Esophagus squamous epithelium (tissue), 4 donors: Measurements from ENCODE around the gene RAB40AL.

Experiments used
- POLR2A ChIP-seq, 4 donors: fragments of 450-650 bp; IDR thresholded peaks; one replicate each; pipeline ENCODE4 v1.6.1; 2017; ENCODE audit warnings: antibody characterized with exemption in 4 of 4, mild to moderate bottlenecking in 4 of 4, moderate library complexity in 3 of 4
- TF ChIP-seq, protein P1 (sequence below), 6 experiments: fragments of 450-650 bp in 4 of 6; fragments of 200-600 bp in 2 of 6; sonication (generic) in 2 of 6; IDR thresholded peaks; one replicate each; pipeline ENCODE4 v1.5.1; 2016 to 2019; ENCODE audit warnings: antibody characterized with exemption in 6 of 6, mild to moderate bottlenecking in 4 of 6, moderate library complexity in 4 of 6

DNA sequence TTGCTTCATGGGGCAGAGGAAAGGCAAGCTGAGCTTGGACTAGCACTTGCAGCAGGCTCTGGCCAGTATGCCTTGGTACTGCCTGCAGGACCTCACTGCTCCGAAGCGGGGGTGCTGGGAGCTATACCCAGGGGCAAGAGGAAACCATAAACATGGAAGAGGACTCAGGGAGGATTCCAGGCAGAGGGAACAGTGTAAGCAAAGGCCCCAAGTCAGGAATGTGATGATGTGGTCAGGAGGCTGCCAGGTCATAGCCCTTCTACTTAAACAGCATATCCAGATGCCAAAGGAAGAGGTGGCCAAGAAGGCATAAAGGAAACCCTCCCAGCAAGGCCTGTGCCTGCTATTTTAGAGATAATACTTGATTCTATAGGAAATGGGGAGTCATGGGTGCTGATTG lies 31.1 kb downstream of the RAB40AL start:
- TF ChIP-seq, protein P1, sequence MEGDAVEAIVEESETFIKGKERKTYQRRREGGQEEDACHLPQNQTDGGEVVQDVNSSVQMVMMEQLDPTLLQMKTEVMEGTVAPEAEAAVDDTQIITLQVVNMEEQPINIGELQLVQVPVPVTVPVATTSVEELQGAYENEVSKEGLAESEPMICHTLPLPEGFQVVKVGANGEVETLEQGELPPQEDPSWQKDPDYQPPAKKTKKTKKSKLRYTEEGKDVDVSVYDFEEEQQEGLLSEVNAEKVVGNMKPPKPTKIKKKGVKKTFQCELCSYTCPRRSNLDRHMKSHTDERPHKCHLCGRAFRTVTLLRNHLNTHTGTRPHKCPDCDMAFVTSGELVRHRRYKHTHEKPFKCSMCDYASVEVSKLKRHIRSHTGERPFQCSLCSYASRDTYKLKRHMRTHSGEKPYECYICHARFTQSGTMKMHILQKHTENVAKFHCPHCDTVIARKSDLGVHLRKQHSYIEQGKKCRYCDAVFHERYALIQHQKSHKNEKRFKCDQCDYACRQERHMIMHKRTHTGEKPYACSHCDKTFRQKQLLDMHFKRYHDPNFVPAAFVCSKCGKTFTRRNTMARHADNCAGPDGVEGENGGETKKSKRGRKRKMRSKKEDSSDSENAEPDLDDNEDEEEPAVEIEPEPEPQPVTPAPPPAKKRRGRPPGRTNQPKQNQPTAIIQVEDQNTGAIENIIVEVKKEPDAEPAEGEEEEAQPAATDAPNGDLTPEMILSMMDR (IDR thresholded peaks at IDR 0.05): no peak
- TF ChIP-seq POLR2A (IDR thresholded peaks at IDR 0.05): no peak
